GM18867 (cell line): Measurements from ENCODE around the gene SSH2.
"Not testable (repeated sequence)": the region's sequence is repeated elsewhere in the genome, so short reads cannot be mapped to it uniquely, and the experiment has no call there.

Experiments
- ATAC-seq: cut with Tn5 transposase; IDR thresholded peaks from one replicate; pipeline ENCODE4 v1.9.1; 2021; ENCODE audit warnings: mild to moderate bottlenecking, moderate library complexity; ENCODE audit not compliant: unreplicated experiment

SSH2 gene

DNA sequence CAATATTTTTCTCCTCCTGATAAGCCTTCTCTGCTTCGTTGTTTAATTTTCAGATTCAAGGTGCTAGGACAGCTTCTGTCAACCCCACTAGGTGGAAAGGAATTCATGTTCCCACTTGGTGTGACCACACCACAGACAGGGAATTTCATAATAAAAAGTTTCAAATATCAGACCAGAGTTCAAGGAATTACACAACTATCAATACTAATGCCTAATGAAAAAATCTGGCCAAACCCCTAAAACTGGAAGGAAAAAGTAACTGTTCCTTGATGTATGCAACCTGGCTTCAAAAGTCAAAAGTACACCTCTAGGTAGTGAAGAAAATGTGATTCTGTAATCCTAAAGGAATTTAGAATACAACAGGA is 219.5 kb downstream of the SSH2 start:
- no peak for ATAC-seq

DNA sequence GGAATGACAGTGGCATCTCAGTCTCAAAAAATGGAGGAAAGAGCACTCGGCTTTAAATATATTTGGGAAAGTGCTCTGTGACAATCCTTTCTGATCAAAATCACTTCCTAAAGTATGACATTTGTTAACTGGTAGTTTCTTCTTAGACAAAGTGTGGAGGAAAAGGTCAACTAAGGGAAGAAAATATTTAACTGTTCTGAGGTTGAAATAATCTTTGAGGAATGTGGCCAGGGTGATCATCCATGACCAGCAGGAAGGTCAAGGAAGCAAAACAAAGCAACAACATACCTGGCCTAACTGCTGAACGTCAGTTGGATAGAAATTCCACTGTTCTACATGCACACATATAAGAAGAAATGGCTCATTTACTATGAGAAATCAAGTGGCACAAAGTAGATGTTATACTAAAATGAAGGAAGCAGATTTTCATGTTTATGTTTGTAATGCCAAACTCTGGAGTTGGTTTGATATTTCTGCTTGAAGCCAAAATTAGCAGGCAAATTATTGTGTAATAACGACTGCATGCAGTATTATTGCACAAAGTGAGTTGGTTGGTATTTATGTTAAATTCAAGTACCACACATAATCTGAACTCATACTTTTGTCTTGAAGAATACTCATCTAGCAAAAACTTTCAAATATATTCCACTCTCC is 220.0 kb downstream of the SSH2 start:
- ATAC-seq: no peak

DNA sequence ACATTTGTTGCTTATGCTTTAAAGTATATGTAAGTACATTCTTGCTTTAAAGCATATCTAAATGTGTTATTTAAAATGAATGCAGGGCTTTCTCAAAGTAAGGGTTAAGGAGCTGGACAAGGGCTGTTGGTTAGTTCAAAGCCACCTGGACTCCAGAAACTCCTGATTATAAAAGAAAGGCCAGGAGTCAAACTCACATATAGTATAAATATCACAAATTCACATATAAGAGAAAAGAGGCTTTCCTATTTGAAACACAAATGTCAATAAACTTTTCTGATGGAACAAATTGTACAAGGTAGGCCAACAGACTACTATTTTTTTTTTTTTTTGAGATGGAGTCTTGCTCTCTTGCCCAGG is 222.8 kb downstream of the SSH2 start:
- ATAC-seq: no peak

DNA sequence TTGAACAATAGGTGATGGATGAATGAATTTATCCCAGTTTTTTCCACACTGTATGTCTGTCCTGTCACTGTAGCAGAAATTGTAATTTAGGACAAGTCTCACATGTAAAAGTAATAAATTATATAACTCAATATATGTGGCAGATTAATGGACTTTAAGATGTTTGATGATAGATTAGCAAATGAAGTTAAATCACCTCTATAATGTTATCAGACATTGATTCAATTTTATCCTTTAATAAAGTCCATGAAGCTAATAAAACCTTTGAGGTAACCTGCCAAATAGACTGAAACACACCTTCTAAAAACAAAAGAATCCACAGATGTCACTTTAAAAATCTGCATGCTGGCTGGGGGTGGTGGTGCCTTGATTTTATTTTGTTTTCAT is 224.0 kb downstream of the SSH2 start:
- ATAC-seq: no peak

DNA sequence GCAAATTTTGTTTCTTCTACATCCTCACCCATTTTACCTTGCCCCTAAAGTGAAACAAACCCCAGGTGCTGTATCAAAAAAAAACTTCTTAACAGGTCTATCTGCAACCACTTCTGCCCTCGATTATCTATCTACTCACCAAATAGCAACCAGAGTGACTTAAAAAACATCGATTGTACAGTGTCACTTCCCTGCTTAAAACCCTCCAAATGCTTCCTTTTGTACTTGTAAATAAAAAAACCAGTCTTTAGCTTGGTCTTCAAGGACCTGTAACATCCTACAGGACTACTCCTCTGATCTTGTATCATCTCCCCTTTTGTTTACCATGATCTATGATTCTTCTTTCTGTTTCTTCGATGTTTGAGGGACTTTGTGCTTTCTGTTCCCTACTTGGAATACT is 224.6 kb downstream of the SSH2 start:
- no peak for ATAC-seq

DNA sequence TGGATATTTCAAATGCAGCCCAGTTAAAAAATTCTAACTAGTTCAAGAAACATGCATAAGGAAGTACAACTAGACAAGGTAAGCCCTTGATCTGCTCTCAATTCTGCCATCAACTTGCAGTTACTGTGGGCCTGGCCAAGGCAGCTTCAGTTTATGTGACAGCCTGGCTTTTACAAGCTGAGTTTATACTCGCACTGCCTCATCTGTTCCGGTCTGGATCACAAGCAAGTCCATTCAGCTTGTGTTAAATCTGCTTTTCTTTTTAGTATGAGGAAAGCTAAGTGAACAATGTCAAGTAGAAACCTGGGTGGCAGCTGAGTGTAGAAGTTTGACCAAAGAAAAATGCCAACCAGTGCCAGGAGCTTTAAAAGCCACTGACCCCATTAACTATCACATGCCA is 230.7 kb downstream of the SSH2 start:
- ATAC-seq: no peak

DNA sequence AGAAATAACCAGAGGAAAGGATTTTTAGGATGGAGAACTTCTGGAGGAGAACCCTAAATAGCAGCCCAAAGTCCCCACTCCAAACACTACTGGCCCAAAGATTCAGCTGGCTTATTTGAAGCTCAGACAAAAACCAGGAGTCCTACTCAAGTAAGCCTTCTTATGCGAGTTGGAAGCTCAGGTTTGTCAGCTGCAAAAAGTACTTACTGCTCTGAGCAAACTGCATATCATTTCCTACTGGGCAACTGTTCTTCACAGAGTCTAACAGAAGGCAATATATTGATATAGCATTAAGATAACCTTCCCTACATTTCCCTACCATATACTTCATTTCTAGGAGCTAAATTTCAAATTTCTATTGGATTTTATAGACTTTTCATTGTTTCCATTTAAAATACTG is 231.2 kb downstream of the SSH2 start:
- no peak for ATAC-seq

DNA sequence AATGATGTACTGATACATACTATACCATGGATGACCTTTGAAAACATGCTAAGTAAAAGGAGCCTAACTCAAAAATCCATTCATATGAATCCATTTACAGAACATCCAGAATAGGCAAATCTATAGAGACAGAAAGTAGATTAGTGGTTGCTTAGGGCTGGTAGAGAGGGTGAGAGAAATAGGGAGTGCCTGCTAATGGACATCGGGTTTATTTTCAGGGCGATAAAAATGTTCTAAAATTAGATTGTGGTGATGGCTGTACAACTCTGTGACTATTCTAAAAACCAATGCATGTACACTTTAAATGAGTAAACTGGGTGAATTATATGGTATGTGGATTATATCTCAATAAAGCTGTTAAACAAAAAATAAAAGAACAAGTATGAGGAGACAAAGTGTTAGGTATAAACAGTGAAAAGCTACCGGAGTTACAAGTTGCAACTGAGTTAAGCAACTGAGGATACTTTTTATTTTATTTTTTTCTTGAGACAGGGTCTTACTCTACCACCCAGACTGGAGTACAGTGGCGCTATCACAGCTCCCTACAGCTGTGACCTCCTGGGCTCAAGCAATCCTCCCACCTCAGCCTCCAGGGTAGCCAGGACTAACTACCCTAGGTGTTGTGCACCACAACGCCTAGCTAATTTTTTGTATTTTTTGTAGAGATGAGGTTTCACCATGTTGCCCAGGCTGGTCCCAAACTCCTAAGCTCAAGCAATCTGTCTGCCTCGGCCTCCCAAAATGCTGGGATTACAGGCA is 231.8 kb downstream of the SSH2 start:
- no peak for ATAC-seq

DNA sequence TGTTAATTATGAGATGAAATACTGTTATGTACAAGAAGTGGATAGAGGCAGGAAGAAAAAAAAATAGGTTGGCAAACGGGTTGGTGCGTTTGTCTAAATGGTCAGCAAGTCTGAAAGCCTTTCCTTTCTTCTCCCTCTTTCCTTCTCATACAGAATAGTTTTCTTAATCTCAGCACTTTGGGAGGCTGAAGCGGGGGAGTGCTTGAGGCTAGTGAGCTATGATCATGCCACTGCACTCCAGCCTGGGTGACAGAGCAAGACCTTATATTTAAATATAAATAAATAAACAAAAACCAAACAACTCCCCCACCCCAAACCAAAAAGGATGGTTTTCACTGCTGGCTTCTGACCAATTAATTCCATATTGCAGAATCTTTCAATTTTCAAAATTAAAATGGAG is 232.7 kb downstream of the SSH2 start:
- no peak for ATAC-seq

DNA sequence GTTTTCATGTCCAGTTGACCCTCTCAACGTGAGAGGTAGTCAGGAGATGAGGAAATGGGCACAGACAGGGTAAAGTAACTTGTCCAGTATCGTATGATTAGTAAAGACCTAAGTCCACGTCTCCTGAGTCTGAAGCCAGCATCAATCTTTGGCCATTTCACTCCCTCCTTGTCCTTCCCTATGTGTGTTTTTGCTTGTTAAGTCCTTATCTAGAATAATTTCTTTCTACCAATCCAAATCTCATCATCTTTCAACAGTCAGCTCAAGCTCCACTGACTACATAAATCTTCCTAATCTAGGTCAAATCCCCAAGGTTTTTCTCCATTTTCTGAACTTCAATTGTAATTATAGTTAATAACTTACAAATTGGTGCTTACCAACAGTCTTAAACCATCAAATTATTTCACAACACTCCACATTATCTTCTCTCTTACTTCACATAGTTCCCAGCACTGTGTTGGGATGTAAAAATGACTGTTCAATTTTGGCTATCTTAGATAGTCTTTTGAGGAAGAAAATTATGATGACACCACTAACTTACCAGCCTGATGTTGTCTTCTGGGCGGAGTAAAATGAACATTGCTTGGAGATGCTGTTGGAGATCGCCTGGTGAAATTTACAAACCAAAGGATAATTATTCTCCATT is 235.0 kb downstream of the SSH2 start:
- ATAC-seq: no peak

DNA sequence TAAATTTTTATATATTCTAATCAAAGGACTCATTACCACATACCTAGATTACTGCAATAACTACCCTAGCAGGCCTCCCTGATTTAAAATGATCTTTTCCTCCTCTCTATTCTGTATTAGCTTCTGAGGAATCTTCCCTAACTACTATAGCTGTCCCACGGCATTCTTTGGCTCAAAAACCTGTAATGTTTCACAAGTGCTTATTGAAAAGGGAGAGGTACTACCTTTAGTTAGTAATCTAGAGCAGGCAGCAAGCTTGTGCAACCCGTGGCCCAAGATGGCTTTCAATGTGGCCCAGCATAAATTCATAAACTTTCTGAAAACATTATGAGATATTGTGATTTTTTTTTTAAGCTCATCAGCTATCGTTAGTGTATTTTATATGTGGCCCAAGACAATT is 236.3 kb downstream of the SSH2 start:
- no peak for ATAC-seq

DNA sequence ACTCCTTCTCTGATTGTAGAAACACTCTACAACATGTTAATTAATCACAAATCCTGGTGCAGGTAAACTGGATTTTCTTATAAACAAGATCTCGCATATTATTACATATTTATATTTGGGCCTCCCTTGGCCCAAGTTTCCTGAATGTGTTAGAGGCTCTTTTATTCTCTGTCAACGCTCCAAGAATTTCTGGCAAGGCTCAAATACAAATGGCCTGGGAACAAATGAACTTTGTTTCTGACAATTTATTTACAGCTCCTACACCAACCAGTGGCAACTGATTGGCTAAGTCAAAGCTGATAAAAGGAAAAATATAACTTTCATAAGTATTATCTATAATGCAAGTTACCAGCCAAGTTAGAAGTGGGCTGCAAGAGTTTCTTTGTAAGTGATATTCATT is 242.4 kb downstream of the SSH2 start:
- no peak for ATAC-seq

DNA sequence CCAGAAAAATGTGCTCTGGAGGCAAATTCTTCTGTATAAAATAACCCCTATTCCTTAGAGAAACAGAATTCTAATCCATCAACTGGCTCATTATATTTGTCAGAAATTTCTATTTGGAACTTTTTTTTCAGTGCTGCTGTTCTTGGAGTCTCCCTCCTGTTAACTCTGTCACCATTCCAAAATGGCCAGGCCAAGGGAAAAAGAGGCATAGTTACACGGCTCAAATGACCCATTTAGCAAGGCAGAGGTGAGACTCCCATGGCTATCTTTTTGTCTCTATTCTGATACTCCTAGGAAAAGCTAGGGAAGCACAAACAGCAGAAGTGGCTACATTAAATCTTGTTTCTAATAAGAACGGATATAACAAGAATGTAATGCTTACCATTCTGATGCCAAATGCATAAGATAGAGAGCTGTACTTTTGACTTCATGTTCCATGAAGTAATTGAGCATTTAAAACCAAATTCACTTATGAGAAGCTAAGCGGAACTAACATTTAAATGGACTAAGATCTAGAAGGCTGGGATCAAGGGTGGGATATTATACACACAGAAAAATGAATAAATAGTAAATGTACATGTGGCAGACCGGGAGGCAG is 242.9 kb downstream of the SSH2 start:
- ATAC-seq: no peak

DNA sequence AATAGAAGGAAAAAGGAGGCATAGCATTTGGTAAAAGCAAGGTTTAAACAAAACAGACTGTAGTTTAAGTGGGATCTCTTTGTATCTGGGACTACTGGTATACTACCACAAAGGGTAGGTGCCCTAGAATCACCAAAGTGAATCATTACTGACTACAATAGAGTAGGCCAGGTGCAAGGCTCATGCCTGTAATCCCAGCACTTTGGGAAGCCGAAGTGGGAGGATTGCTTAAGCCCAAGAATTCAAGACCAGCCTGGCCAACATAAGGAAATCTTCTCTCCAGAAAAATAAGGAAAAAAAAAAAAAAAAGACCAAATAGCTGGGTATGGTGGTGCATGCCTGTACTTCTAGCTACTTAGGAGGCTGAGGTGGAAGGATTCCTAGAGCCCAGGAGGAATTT is 246.5 kb downstream of the SSH2 start:
- no peak for ATAC-seq

DNA sequence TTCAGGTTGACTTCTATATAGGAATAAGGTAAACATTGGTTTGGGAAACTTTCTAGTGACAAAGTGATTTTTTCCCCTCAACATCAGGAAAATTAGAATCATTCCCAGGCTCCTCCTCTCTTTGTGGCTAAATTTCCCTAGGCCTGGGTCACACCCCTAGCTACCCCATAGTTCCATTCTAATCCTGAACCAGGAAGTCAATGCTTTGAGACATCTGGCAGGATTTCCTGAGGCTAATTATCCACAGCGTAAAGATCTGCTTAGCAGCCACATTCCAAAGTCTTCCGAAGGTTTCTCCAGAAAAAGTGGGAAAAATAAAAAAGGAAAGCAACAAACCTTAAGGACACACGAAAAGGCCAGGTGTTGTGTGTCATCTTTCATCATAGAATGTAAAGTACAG is 247.0 kb downstream of the SSH2 start:
- no peak for ATAC-seq

DNA sequence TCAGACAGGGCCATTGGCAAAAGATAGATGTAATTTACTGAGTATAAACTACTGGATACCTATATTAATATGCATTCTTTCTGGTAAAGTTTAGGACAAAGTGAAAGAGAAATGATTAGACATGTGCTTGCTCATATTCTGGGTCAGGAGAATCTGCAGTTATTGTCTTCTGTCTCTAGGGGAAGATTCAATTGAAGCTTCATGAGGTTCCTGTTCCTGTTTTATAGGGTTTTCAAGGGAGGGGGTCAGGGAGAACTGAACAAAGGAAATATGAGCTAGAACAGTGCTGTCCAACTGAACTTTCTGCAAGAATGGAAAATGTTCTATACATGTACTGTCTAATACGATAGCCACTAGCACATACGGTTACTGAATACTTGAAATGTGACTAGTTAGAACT is 248.0 kb downstream of the SSH2 start:
- no peak for ATAC-seq

DNA sequence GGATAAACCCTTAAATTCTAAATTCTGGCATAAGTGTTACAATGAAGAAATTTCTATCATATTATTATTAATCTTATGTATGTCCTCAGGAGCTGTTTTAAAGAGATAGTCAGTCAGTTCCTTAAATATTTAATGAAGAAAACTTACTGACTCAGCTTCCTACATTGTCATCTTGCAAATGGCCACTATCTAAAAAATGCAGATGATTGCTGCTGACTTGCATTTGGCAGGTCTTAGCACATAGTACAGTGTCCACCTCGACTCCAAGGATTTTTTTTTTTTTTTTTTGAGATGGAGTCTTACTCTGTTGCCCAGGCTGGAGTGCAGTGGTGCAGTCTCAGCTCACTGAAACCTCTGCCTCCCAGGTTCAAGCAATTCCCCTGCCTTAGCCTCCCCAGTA is 252.2 kb downstream of the SSH2 start:
- ATAC-seq: no peak

DNA sequence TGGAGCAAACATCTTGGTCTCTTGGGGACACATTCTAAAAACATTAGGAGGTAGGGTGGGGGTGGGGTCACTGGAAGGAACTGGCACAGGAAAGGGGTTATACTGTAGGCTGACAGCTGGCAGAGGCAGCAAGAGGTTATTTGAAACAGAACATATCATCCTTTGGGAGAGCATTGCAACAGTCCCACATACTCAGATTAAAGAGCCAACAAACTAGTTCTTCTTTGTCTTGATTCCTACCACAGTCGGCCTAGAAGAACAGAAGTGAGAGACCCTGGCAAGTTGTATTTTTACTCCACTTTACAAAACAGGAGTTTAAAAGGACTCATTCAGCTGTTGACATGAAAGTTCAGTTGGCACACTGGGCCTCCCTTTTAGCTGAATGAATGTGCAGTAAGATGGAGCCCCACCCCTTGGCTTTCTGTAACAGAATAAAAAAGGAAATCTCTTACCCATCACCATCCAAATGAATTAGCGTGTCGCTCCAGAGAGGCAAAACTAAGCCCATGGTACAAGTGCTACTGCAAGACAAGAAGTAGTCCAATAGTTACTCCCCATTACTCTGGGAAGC is 252.7 kb downstream of the SSH2 start:
- ATAC-seq: no peak

DNA sequence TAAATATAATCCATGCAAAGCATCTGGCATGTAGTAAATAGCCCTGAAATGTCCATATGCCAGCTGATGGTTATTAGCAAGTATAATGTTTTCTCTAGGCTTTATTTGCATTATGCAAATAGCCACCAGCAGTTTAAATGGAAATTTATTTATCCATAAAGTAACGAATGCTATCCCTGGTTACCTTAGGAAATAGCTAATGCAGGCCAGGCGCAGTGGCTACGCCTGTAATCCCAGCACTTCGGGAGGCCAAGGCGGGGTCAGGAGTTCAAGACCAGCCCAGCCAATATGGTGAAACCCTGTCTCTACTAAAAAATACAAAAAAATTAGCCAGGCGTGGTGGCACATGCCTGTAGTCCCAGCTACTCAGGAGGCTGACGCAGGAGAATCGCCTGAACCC is 254.1 kb downstream of the SSH2 start:
- ATAC-seq: not testable (repeated sequence)

DNA sequence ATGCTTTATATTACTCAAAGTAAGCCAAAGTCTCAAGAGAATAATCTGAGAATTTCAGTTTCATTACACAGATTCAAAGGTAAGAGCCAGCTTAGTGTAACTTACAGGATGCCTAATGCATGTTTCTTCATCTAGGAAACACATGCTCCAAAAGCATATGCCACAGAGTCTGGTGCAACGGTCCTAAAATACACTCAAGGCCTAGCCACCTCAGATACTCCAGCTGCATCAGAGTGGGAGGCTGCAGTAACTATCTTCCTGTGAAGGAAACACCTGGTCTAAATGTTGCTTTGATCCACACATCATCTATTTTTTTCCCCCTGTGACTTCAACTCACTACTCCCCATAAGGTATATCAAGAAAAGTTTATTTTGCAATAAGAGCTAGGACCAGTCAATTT is 255.7 kb downstream of the SSH2 start:
- ATAC-seq: no peak

DNA sequence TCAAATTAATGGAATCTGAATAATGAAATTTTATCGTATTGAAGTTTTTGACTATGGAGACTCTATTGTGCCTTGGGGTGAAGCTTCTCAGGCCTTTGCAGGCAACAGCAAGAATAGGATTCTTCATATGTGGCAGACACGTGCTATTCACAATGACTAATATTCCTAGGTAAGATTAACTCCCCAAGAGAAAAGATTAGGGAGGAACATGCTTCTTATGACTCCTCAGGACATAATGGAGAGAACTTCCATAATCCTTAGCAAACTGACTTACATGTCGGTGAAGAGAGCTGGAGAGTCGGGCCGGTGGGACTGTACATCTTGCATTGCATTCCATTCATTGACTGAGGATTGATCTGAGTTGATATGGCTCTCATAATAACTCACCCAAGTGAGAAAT is 258.4 kb downstream of the SSH2 start:
- ATAC-seq: no peak

DNA sequence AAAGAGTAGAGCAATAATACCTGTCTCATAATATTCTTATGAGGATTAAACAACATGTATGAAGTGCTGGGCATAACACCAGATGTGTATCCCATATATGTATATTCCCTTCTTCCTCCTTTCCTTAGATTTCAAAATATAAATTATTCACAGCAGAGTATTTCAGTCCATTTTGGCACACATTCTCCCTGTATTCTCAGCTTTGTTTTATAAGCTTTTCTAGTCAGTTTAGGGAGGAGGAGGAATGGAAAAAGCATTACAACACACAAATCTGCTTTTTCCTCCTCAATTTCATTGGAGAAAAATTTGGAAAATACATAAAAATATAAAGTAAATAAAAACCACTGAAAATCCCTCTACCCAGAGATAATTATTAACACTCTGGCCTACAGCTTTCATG is 260.8 kb downstream of the SSH2 start:
- no peak for ATAC-seq
